HG02610 (cell line): ENCODE results near the gene TINAGL1.
"Not testable (repeated sequence)": the region's sequence is repeated elsewhere in the genome, so short reads cannot be mapped to it uniquely, and the experiment has no call there.

Experiments used
- ATAC-seq: cut with Tn5 transposase; IDR thresholded peaks from one replicate; pipeline ENCODE4 v1.9.1; 2021; ENCODE audit warnings: mild to moderate bottlenecking, moderate library complexity; ENCODE audit not compliant: unreplicated experiment

TINAGL1 gene

DNA sequence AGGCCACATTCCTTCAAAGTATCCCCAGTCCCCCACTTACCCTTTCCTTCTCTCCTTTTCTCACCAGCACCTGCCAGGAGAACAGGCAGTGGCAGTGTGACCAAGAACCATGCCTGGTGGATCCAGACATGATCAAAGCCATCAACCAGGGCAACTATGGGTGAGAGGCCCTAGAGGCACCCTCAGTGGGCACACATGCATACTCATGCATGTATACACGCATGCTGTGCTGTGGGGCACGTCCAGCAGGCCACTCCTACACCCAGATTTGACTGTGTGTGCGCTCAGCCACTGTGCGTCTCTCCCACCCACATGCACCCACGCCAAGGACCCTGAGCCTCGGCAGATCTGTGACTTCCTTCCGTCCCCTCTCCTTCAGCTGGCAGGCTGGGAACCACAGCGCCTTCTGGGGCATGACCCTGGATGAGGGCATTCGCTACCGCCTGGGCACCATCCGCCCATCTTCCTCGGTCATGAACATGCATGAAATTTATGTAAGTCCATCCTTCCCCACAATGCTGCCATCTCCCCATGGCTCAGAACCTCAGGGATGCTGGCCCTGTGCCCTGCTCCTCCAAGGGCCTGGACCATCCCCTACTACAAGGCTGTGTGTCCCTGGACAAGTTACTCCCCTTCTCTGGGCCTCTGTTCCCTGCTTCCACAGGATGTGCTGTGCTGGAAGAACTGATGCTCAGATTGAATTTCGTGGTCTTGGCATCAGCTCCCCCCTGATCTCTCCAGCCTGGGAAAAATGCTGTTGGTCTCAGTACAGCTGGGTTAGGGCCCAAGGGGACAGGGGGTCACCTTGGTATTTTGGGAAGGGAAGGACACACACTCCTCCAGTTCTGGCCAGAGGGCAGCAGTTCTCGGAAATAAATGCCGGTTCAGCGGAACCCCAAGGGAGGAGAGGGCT, 7.0 kb downstream of the TINAGL1 start:
- no peak for ATAC-seq

- no peak for ATAC-seq
These were observed 7.9 kb downstream of the TINAGL1 start for GRCh38 chr1:31583995-31584868.

- no peak for ATAC-seq
These were observed 8.8 kb downstream of the TINAGL1 start for GRCh38 chr1:31584869-31585735.

DNA sequence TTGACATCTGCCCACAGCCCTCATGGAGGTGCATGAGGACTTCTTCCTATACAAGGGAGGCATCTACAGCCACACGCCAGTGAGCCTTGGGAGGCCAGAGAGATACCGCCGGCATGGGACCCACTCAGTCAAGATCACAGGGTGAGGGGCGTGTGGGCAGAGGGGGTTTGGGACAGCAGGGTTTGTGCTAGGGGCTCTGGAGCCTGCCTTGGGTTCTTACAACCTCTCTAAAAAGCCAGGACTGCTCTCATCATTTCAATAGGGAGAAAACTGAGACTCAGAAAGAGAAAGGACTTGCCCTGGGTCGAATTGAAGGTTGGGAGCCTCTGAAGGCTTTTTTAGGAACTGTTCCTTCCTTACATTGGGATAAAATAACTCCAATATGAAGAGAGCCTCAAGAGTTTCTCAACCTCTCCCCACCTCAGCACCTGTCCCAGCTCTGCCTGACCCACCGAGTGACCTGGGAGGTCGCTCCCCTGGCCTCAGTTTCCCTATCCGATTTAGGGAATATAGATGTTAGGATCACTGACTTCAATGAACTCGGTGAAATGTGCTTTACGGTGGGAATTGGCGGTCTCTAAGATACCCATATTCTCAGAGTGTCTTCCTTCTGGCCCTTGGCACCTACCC, 9.5 kb downstream of the TINAGL1 start:
- no peak for ATAC-seq

- ATAC-seq = no peak
These were observed 10.3 kb downstream of the TINAGL1 start for GRCh38 chr1:31586376-31587327.

DNA sequence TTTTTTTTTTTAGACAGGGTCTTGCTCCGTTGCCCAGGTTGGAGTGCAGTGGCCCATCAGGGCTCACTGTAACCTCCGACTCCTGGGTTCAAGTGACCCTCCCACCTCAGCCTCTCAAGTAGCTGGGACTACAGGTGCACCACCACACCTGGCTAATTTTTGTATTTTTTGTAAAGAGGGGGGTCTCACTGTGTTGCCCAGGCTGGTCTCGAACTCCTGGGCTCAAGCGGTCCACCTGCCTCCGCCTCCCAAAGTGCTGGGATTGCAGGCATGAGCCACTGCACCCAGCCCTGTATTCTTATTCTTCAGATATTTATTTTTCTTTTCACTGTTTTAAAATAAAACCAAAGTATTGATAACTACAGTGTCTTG, 11.0 kb downstream of the TINAGL1 start:
- not testable (repeated sequence) for ATAC-seq

- no peak for ATAC-seq
These were observed 11.6 kb downstream of the TINAGL1 start for GRCh38 chr1:31587720-31588423.

- ATAC-seq = no peak
These were observed 12.6 kb downstream of the TINAGL1 start for GRCh38 chr1:31588751-31589515.

DNA sequence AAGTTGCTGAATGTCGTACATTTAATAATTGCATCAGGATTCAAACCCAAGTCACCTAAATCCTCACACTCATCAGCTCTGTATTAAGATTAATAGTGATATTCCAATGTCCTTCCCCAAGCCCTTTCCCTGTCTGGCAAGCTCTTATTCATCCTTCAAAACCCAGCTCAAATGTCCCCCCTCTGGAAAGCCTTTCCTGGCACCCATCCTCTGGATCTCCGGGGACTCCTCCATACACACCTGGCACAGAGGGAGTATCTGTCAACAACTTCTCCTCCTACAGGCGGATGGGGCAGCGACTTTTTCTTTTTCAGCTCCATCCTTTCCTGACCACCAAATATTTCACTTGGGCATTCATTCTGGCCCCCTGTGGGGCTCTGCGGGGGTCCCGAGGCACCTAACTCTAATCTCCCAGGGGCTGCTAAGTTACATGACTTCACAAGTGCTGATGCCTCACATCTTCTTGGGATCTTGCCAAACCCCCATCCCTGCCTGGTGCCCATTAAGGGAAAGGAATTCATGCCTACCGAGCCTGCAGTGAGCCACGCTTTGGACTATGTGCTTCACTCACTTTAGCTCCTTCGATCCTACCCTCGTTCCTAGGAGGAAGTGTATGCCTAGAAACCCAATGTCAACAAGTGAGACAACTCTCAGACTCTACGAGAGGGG, 15.2 kb downstream of the TINAGL1 start:
- ATAC-seq = no peak

DNA sequence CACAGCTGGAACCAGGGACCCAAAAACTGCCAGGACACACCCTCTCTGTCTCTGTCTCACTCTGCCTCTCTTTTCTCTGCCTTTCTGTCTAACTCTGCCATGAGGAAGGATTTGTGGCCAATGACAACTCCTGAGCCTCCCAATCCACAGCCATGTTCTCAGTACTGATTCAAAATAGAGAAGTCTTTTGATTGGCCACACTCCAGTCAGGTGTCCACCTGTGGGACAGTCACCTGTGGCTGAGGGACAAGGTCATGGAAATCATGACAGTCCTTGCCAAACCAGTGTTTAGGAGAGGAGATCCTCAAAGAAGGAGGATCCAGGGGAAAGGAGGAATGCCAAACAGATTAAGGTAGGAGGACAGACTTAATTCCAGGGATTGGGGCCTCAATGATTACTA, 15.8 kb downstream of the TINAGL1 start:
- ATAC-seq = no peak

DNA sequence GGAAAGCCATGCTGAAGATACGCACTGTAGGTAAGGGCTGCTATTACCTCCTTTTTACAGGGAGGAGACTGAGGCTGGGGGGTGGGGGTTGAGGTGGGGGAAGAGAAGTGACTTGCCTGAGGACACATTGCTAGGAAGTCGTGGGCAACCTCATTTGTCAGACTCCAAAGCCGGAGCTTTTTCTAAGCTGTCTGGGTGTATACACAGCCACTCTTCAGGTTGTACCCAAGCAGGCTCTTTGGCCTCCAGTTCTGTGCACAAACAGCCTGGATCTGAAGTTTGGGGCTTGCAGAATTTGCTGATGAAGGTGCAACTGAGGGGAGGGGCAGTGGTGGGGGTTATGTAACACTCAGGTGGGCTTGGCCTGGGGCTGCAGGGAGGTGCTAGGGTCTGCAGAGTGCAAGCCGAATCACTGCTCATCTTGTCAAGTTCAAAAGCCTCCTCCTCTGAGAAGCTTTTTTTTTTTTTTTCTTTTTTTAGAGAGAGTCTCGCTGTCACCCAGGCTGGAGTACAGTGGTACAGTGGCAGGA, 16.9 kb downstream of the TINAGL1 start:
- ATAC-seq = no peak

- ATAC-seq = no peak
These were observed 17.7 kb downstream of the TINAGL1 start for GRCh38 chr1:31593770-31594632.

DNA sequence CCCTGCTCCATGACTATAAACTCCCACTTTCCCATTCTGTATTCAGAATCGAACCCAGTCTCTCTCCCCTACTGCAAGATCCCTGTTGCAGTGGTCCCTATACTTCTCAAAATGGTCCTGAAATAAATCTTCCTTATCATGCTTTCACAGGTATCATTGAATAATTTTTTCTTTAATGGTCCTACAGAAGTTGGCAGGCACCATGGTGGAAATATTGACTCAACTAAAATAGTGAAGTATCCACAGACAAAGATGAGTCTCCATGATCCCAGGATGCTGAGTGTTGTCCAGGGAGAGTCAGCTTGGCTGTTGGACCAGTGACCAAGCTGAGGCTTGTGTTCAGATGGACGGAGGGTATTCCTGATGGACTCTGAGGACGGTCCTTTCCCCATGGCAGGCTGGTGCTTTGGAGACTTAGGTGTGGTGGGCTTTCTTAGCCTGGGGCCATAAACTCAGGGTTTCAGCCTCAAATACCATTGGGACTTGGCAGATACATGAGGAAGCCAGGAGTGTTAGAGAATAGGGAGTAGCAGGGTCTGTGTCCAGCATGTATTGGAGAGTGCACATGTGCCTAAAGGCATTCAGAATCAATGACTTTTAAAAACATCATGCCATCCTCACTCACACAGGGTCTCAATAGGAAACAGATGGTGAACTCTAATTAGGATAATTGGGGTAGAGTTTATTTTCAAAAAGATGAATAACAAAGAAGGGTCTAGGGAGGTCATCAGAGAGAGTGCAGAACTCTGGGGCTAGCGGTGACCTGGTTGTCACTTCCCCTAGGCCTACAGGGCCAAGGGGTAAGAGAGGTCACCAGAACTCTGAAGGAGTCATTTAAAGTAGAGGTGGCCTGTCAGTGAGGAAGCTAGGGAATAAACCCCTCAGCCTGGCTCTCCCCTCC, 19.8 kb downstream of the TINAGL1 start:
- no peak for ATAC-seq

- ATAC-seq = no peak
These were observed 20.4 kb downstream of the TINAGL1 start for GRCh38 chr1:31596737-31597097.

GRCh38 chr1:31598980-31599379, 22.7 kb downstream of the TINAGL1 start:
- ATAC-seq = no peak
